Measurements from ENCODE around the gene ATP1A2.
A peak's percentile ranks its signal among the peaks of the same experiment; 100 is the strongest.

Gene ATP1A2

GRCh38 chr1:160167580-160167979 lies 52.0 kb downstream of the ATP1A2 start:
- no peak overlapping the region for H3K9ac ChIP-seq (ENCODE audit: low read length in 5 of 5)
- no peaks in the 10 kb centered on the region for H3K36me3 ChIP-seq (ENCODE audit: control insufficient read depth in 5 of 5, insufficient read depth in 5 of 5, low read length in 5 of 5)
- no peak overlapping the region for H3K4me3 ChIP-seq (ENCODE audit: low read depth in 1 of 5, low read length in 5 of 5)
- peaks cover 0 to 35% (median 29%) of the 10 kb centered on the region in 5 donors for H3K4me1 ChIP-seq (ENCODE audit: control insufficient read depth in 5 of 5, insufficient read depth in 5 of 5, low read length in 5 of 5)
- no peak overlapping the region for H3K27ac ChIP-seq (ENCODE audit: low read depth, low read length)
- H3K27me3 ChIP-seq (ENCODE audit: control insufficient read depth in 5 of 5, insufficient read depth in 4 of 5, low read length in 5 of 5), result no peaks in the 10 kb centered on the region
- H3K9me3 ChIP-seq (ENCODE audit: control insufficient read depth in 5 of 5, low read length in 5 of 5), result no peaks in the 10 kb centered on the region

GRCh38 chr1:160168016-160168415 lies 52.5 kb downstream of the ATP1A2 start:
- Histone ChIP-seq H3K9ac (ENCODE audit: low read length in 5 of 5) (no peak overlapping the region), H3K4me1 (ENCODE audit: control insufficient read depth in 5 of 5, insufficient read depth in 5 of 5, low read length in 5 of 5) (peaks cover 0 to 34% (median 29%) of the 10 kb centered on the region in 5 donors), H3K4me3 (ENCODE audit: low read depth in 1 of 5, low read length in 5 of 5) (no peak overlapping the region), H3K27ac (ENCODE audit: low read depth, low read length) (no peak overlapping the region), H3K27me3 (ENCODE audit: control insufficient read depth in 5 of 5, insufficient read depth in 4 of 5, low read length in 5 of 5) (no peaks in the 10 kb centered on the region), H3K36me3 (ENCODE audit: control insufficient read depth in 5 of 5, insufficient read depth in 5 of 5, low read length in 5 of 5) (no peaks in the 10 kb centered on the region), H3K9me3 (ENCODE audit: control insufficient read depth in 5 of 5, low read length in 5 of 5) (no peaks in the 10 kb centered on the region)

GRCh38 chr1:160168609-160169369 lies 53.2 kb downstream of the ATP1A2 start:
- no peaks in the 10 kb centered on the region for H3K27me3 ChIP-seq (ENCODE audit: control insufficient read depth in 5 of 5, insufficient read depth in 4 of 5, low read length in 5 of 5)
- H3K4me3 ChIP-seq (ENCODE audit: low read depth in 1 of 5, low read length in 5 of 5), result no peak overlapping the region
- no peaks in the 10 kb centered on the region for H3K36me3 ChIP-seq (ENCODE audit: control insufficient read depth in 5 of 5, insufficient read depth in 5 of 5, low read length in 5 of 5)
- H3K9ac ChIP-seq (ENCODE audit: low read length in 5 of 5), result no peak overlapping the region
- H3K4me1 ChIP-seq (ENCODE audit: control insufficient read depth in 5 of 5, insufficient read depth in 5 of 5, low read length in 5 of 5), result peaks cover 0 to 34% (median 29%) of the 10 kb centered on the region in 5 donors
- H3K27ac ChIP-seq (ENCODE audit: low read depth, low read length), result peak overlapping the region; percentile 4
- H3K9me3 ChIP-seq (ENCODE audit: control insufficient read depth in 5 of 5, low read length in 5 of 5), result no peaks in the 10 kb centered on the region

GRCh38 chr1:160169553-160170399 lies 54.2 kb downstream of the ATP1A2 start:
- Histone ChIP-seq H3K36me3 (ENCODE audit: control insufficient read depth in 5 of 5, insufficient read depth in 5 of 5, low read length in 5 of 5) (no peaks in the 10 kb centered on the region), H3K4me1 (ENCODE audit: control insufficient read depth in 5 of 5, insufficient read depth in 5 of 5, low read length in 5 of 5) (peaks cover 0 to 36% (median 29%) of the 10 kb centered on the region in 5 donors), H3K27me3 (ENCODE audit: control insufficient read depth in 5 of 5, insufficient read depth in 4 of 5, low read length in 5 of 5) (no peaks in the 10 kb centered on the region), H3K27ac (ENCODE audit: low read depth, low read length) (peak overlapping the region; percentile 4), H3K4me3 (ENCODE audit: low read depth in 1 of 5, low read length in 5 of 5) (no peak overlapping the region), H3K9me3 (ENCODE audit: control insufficient read depth in 5 of 5, low read length in 5 of 5) (no peaks in the 10 kb centered on the region), H3K9ac (ENCODE audit: low read length in 5 of 5) (no peak overlapping the region)

- no peaks in the 10 kb centered on the region for H3K27me3 ChIP-seq (ENCODE audit: control insufficient read depth in 5 of 5, insufficient read depth in 4 of 5, low read length in 5 of 5)
- H3K9me3 ChIP-seq (ENCODE audit: control insufficient read depth in 5 of 5, low read length in 5 of 5), result no peaks in the 10 kb centered on the region
- no peak overlapping the region for H3K9ac ChIP-seq (ENCODE audit: low read length in 5 of 5)
- no peak overlapping the region for H3K4me3 ChIP-seq (ENCODE audit: low read depth in 1 of 5, low read length in 5 of 5)
- H3K36me3 ChIP-seq (ENCODE audit: control insufficient read depth in 5 of 5, insufficient read depth in 5 of 5, low read length in 5 of 5), result no peaks in the 10 kb centered on the region
- H3K4me1 ChIP-seq (ENCODE audit: control insufficient read depth in 5 of 5, insufficient read depth in 5 of 5, low read length in 5 of 5), result peaks cover 0 to 38% (median 29%) of the 10 kb centered on the region in 5 donors
- H3K27ac ChIP-seq (ENCODE audit: low read depth, low read length), result no peak overlapping the region
These were observed 55.8 kb downstream of the ATP1A2 start for GRCh38 chr1:160171354-160171753.

GRCh38 chr1:160171980-160172379 lies 56.4 kb downstream of the ATP1A2 start:
- peaks cover 0 to 39% (median 29%) of the 10 kb centered on the region in 5 donors for H3K4me1 ChIP-seq (ENCODE audit: control insufficient read depth in 5 of 5, insufficient read depth in 5 of 5, low read length in 5 of 5)
- H3K27ac ChIP-seq (ENCODE audit: low read depth, low read length), result no peak overlapping the region
- H3K27me3 ChIP-seq (ENCODE audit: control insufficient read depth in 5 of 5, insufficient read depth in 4 of 5, low read length in 5 of 5), result no peaks in the 10 kb centered on the region
- H3K9me3 ChIP-seq (ENCODE audit: control insufficient read depth in 5 of 5, low read length in 5 of 5), result no peaks in the 10 kb centered on the region
- H3K9ac ChIP-seq (ENCODE audit: low read length in 5 of 5), result no peak overlapping the region
- H3K4me3 ChIP-seq (ENCODE audit: low read depth in 1 of 5, low read length in 5 of 5), result no peak overlapping the region
- no peaks in the 10 kb centered on the region for H3K36me3 ChIP-seq (ENCODE audit: control insufficient read depth in 5 of 5, insufficient read depth in 5 of 5, low read length in 5 of 5)

- H3K36me3 ChIP-seq (ENCODE audit: control insufficient read depth in 5 of 5, insufficient read depth in 5 of 5, low read length in 5 of 5), result no peaks in the 10 kb centered on the region
- no peaks in the 10 kb centered on the region for H3K27me3 ChIP-seq (ENCODE audit: control insufficient read depth in 5 of 5, insufficient read depth in 4 of 5, low read length in 5 of 5)
- peaks cover 0 to 19% (median 6%) of the 10 kb centered on the region in 5 donors for H3K4me1 ChIP-seq (ENCODE audit: control insufficient read depth in 5 of 5, insufficient read depth in 5 of 5, low read length in 5 of 5)
- H3K9me3 ChIP-seq (ENCODE audit: control insufficient read depth in 5 of 5, low read length in 5 of 5), result no peaks in the 10 kb centered on the region
- peak overlapping the region; percentile 70 for H3K27ac ChIP-seq (ENCODE audit: low read depth, low read length)
- H3K9ac ChIP-seq (ENCODE audit: low read length in 5 of 5), result peak overlapping the region in 2 of 5 donors; percentile 19 to 24
- no peak overlapping the region for H3K4me3 ChIP-seq (ENCODE audit: low read depth in 1 of 5, low read length in 5 of 5)
These were observed 61.7 kb downstream of the ATP1A2 start for GRCh38 chr1:160177231-160177630.

- Histone ChIP-seq H3K27ac (ENCODE audit: low read depth, low read length) (peak overlapping the region; percentile 70), H3K4me1 (ENCODE audit: control insufficient read depth in 5 of 5, insufficient read depth in 5 of 5, low read length in 5 of 5) (peaks cover 0 to 19% (median 6%) of the 10 kb centered on the region in 5 donors), H3K9me3 (ENCODE audit: control insufficient read depth in 5 of 5, low read length in 5 of 5) (no peaks in the 10 kb centered on the region), H3K9ac (ENCODE audit: low read length in 5 of 5) (peak overlapping the region in 2 of 5 donors; percentile 19 to 24), H3K4me3 (ENCODE audit: low read depth in 1 of 5, low read length in 5 of 5) (no peak overlapping the region), H3K36me3 (ENCODE audit: control insufficient read depth in 5 of 5, insufficient read depth in 5 of 5, low read length in 5 of 5) (no peaks in the 10 kb centered on the region), H3K27me3 (ENCODE audit: control insufficient read depth in 5 of 5, insufficient read depth in 4 of 5, low read length in 5 of 5) (no peaks in the 10 kb centered on the region)
These were observed 62.1 kb downstream of the ATP1A2 start for GRCh38 chr1:160177667-160178066.

GRCh38 chr1:160178731-160179130 lies 63.2 kb downstream of the ATP1A2 start:
- Histone ChIP-seq H3K36me3 (ENCODE audit: control insufficient read depth in 5 of 5, insufficient read depth in 5 of 5, low read length in 5 of 5) (no peaks in the 10 kb centered on the region), H3K9me3 (ENCODE audit: control insufficient read depth in 5 of 5, low read length in 5 of 5) (no peaks in the 10 kb centered on the region), H3K4me3 (ENCODE audit: low read depth in 1 of 5, low read length in 5 of 5) (no peak overlapping the region), H3K4me1 (ENCODE audit: control insufficient read depth in 5 of 5, insufficient read depth in 5 of 5, low read length in 5 of 5) (peaks cover 0 to 19% (median 6%) of the 10 kb centered on the region in 5 donors), H3K27ac (ENCODE audit: low read depth, low read length) (no peak overlapping the region), H3K9ac (ENCODE audit: low read length in 5 of 5) (no peak overlapping the region), H3K27me3 (ENCODE audit: control insufficient read depth in 5 of 5, insufficient read depth in 4 of 5, low read length in 5 of 5) (no peaks in the 10 kb centered on the region)

GRCh38 chr1:160179336-160179735 lies 63.8 kb downstream of the ATP1A2 start:
- peaks cover 0 to 19% (median 6%) of the 10 kb centered on the region in 5 donors for H3K4me1 ChIP-seq (ENCODE audit: control insufficient read depth in 5 of 5, insufficient read depth in 5 of 5, low read length in 5 of 5)

More at GRCh38 chr1:160179336-160179735, 63.8 kb downstream of the ATP1A2 start:
- Histone ChIP-seq H3K9ac (ENCODE audit: low read length in 5 of 5) (no peak overlapping the region), H3K27ac (ENCODE audit: low read depth, low read length) (no peak overlapping the region), H3K9me3 (ENCODE audit: control insufficient read depth in 5 of 5, low read length in 5 of 5) (no peaks in the 10 kb centered on the region), H3K4me3 (ENCODE audit: low read depth in 1 of 5, low read length in 5 of 5) (no peak overlapping the region), H3K36me3 (ENCODE audit: control insufficient read depth in 5 of 5, insufficient read depth in 5 of 5, low read length in 5 of 5) (no peaks in the 10 kb centered on the region), H3K27me3 (ENCODE audit: control insufficient read depth in 5 of 5, insufficient read depth in 4 of 5, low read length in 5 of 5) (no peaks in the 10 kb centered on the region)

Measured in subcutaneous abdominal adipose tissue (tissue), 5 donors.